ENCODE data around the gene TEX2. TPM values are rescaled to one million over a fixed set of nuclear protein-coding genes. Genes with fewer than 3 reads are reported as not detected.
A peak's percentile ranks its signal among the peaks of the same experiment; 100 is the strongest.
"Not testable (repeated sequence)": the region's sequence is repeated elsewhere in the genome, so short reads cannot be mapped to it uniquely, and the experiment has no call there.

TEX2 gene
- total RNA-seq, 1 experiment from 2014 or later, result 20.2 TPM

DNA sequence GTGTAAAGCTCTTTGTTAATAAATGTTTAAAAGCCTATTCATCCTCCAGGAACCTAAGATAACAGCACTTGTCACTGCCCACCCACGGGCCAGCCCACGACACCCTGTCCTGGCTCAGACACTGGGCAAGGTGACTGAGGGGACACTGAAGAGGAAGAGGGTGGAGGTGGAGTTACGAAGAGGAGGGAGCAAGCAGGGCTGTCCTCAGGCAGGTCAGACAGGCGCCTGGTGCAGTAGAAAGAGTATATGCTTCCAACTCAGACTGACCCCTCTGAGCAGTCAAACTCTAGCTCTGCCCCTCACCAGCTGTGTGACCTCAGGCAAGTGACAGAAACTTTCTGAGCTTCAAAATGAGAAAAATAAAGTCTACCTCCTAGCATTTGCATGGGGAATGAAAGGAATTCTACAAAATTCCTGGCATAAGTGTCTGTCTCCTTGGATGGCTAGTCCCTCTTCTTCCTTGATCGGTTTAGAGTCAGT lies 22.8 kb downstream of the TEX2 start:
- Histone ChIP-seq H3K36me3 (ENCODE audit: control insufficient read depth, insufficient read depth, low read length) (no peaks in the 10 kb centered on the region), H3K4me1 (peaks cover 25% of the 10 kb centered on the region), H3K27me3 (replicated peaks; ENCODE audit: control insufficient read depth, insufficient read depth, low read length) (no peaks in the 10 kb centered on the region), H3K9me3 (no peaks in the 10 kb centered on the region), H3K4me3 (ENCODE audit: low read depth, low read length) (no peak overlapping the region)
- TF ChIP-seq, protein P1, sequence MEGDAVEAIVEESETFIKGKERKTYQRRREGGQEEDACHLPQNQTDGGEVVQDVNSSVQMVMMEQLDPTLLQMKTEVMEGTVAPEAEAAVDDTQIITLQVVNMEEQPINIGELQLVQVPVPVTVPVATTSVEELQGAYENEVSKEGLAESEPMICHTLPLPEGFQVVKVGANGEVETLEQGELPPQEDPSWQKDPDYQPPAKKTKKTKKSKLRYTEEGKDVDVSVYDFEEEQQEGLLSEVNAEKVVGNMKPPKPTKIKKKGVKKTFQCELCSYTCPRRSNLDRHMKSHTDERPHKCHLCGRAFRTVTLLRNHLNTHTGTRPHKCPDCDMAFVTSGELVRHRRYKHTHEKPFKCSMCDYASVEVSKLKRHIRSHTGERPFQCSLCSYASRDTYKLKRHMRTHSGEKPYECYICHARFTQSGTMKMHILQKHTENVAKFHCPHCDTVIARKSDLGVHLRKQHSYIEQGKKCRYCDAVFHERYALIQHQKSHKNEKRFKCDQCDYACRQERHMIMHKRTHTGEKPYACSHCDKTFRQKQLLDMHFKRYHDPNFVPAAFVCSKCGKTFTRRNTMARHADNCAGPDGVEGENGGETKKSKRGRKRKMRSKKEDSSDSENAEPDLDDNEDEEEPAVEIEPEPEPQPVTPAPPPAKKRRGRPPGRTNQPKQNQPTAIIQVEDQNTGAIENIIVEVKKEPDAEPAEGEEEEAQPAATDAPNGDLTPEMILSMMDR (IDR thresholded peaks at IDR 0.05; ENCODE audit: insufficient read depth in 1 of 2, low read depth in 1 of 2, low read length in 1 of 2, severe bottlenecking in 1 of 2, unreplicated experiment in 1 of 2), result peak in 1 of 2 experiments; percentile 18
- peak in 1 of 2 experiments; percentile 29 for DNase-seq
- Mint-ChIP-seq H3K4me1 (ENCODE audit: low read depth, unreplicated experiment) (peaks cover 36% of the 10 kb centered on the region), H3K27ac (ENCODE audit: unreplicated experiment) (no peak overlapping the region), H3K4me3 (ENCODE audit: unreplicated experiment) (no peak overlapping the region), H3K9me3 (ENCODE audit: unreplicated experiment) (no peaks in the 10 kb centered on the region), H3K27me3 (ENCODE audit: insufficient read depth, unreplicated experiment) (no peaks in the 10 kb centered on the region), H3K36me3 (ENCODE audit: insufficient read depth, unreplicated experiment) (no peaks in the 10 kb centered on the region)
- ChIA-PET CTCF (interaction anchor here (0.7 kb wide), 1 partner anchor 11 kb away, joined by 5 read pairs; no protein-coding TSS in a partner anchor), POLR2A (no interaction called here)
- intact Hi-C loops (cut with micrococcal nuclease; ENCODE audit: unreplicated experiment), result loop anchor here (2.0 kb wide), 1 partner anchor 22 kb away; the partner anchor contains the start of gene TEX2
- BruUV-seq (replicated peaks), result no TSS peak

DNA sequence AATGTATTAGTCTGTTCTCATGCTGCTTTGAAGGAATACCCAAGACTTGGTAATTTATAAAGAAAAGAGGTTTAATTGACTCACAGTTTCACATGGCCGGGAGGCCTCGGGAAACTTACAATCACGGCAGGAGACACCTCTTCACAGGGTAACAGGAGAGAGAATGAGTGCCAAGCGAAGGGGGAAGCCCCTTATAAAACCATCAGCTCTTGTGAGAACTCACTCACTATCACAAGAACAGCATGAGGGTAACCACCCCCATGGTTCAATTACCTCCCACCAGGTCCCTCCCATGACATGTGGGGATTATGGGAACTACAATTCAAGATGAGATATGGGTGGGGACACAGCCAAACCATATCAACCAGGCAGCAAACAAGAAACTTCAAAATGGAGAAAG lies 24.6 kb downstream of the TEX2 start:
- POLR2A ChIA-PET; H3K27me3 Mint-ChIP-seq (ENCODE audit: insufficient read depth, unreplicated experiment); BruUV-seq (replicated peaks); H3K4me3 Mint-ChIP-seq (ENCODE audit: unreplicated experiment); H3K4me3 ChIP-seq (ENCODE audit: low read depth, low read length); intact Hi-C loops (cut with micrococcal nuclease; ENCODE audit: unreplicated experiment); DNase-seq; CTCF ChIA-PET; H3K27ac Mint-ChIP-seq (ENCODE audit: unreplicated experiment); H3K36me3 ChIP-seq (ENCODE audit: control insufficient read depth, insufficient read depth, low read length); H3K9me3 Mint-ChIP-seq (ENCODE audit: unreplicated experiment); H3K9me3 ChIP-seq; H3K36me3 Mint-ChIP-seq (ENCODE audit: insufficient read depth, unreplicated experiment); H3K27me3 ChIP-seq (replicated peaks; ENCODE audit: control insufficient read depth, insufficient read depth, low read length): not testable (repeated sequence)
- peaks cover 23% of the 10 kb centered on the region for H3K4me1 Mint-ChIP-seq (ENCODE audit: low read depth, unreplicated experiment)
- H3K4me1 ChIP-seq, result peaks cover 10% of the 10 kb centered on the region

- H3K4me1 ChIP-seq, result peaks cover 10% of the 10 kb centered on the region
- DNase-seq, result peak in 1 of 2 experiments; percentile 35
- CTCF ChIA-PET, result interaction anchor here (0.7 to 1.8 kb wide), 8 partner anchors 12 to 208 kb away, joined by 3 to 5 read pairs (median 4); no protein-coding TSS in a partner anchor
Observed at GRCh38 chr17:64236827-64237403, 26.1 kb downstream of the TEX2 start.

More at GRCh38 chr17:64236827-64237403, 26.1 kb downstream of the TEX2 start:
- no peak overlapping the region for H3K27ac Mint-ChIP-seq (ENCODE audit: unreplicated experiment)
- no peaks in the 10 kb centered on the region for H3K36me3 Mint-ChIP-seq (ENCODE audit: insufficient read depth, unreplicated experiment)
- H3K4me3 Mint-ChIP-seq (ENCODE audit: unreplicated experiment), result no peak overlapping the region
- H3K27me3 Mint-ChIP-seq (ENCODE audit: insufficient read depth, unreplicated experiment), result no peaks in the 10 kb centered on the region
- H3K4me1 Mint-ChIP-seq (ENCODE audit: low read depth, unreplicated experiment), result peaks cover 23% of the 10 kb centered on the region
- TF ChIP-seq, protein P1 (IDR thresholded peaks at IDR 0.05; ENCODE audit: insufficient read depth in 1 of 2, low read depth in 1 of 2, low read length in 1 of 2, severe bottlenecking in 1 of 2, unreplicated experiment in 1 of 2), result peak; percentile 47 to 60
- Histone ChIP-seq H3K27me3 (replicated peaks; ENCODE audit: control insufficient read depth, insufficient read depth, low read length) (no peaks in the 10 kb centered on the region), H3K36me3 (ENCODE audit: control insufficient read depth, insufficient read depth, low read length) (no peaks in the 10 kb centered on the region), H3K4me3 (ENCODE audit: low read depth, low read length) (no peak overlapping the region), H3K9me3 (no peaks in the 10 kb centered on the region)
- BruUV-seq (replicated peaks), result no TSS peak
- POLR2A ChIA-PET, result interaction anchor here (1.0 kb wide), 1 partner anchor 91 kb away, joined by 4 read pairs; no protein-coding TSS in a partner anchor
- H3K9me3 Mint-ChIP-seq (ENCODE audit: unreplicated experiment), result no peaks in the 10 kb centered on the region
- intact Hi-C loops (cut with micrococcal nuclease; ENCODE audit: unreplicated experiment), result no loop called here
